Psoas muscle (tissue), 8 donors: Measurements from ENCODE around the gene KIF13A. TPM values are rescaled to one million over a fixed set of nuclear protein-coding genes. Genes with fewer than 3 reads are reported as not detected.
"Not testable (repeated sequence)": the region's sequence is repeated elsewhere in the genome, so short reads cannot be mapped to it uniquely, and the experiment has no call there.

Experiments used
- ATAC-seq, 4 donors: fragments of 200-7000 bp; cut with Tn5 transposase; one replicate each; pipeline ENCODE4 v1.9.1; 2020; ENCODE audit warnings: moderate library complexity in 3 of 4, mild to moderate bottlenecking in 2 of 4
- DNase-seq, 2 donors: peaks; one replicate each; pipeline ENCODE4 v3.0.0-alpha.2; 2020
- H3K27ac ChIP-seq: fragments of 200-600 bp; one replicate; pipeline ENCODE4 v1.8.0; 2022
- H3K27me3 ChIP-seq, 3 donors: fragments of 200-600 bp in 1 of 3; one replicate each; pipeline versions ENCODE4 v1.6.1 to v1.8.0; 2013 to 2022; ENCODE audit warnings: low read length in 2 of 3, mild to moderate bottlenecking in 2 of 3, moderate library complexity in 1 of 3; ENCODE audit not compliant: insufficient read depth in 3 of 3
- H3K36me3 ChIP-seq, 2 donors: fragments of 200-600 bp in 1 of 2; one replicate each; pipeline versions ENCODE4 v1.6.1 to v1.8.0; 2013 to 2022; ENCODE audit warnings: low read depth in 1 of 2, mild to moderate bottlenecking in 1 of 2, moderate library complexity in 1 of 2; ENCODE audit not compliant: insufficient read depth in 1 of 2
- H3K4me1 ChIP-seq: fragments of 200-600 bp; one replicate; pipeline ENCODE4 v1.8.0; 2022
- H3K4me3 ChIP-seq: fragments of 200-600 bp; one replicate; pipeline ENCODE4 v1.8.0; 2022; ENCODE audit warnings: mild to moderate bottlenecking
- H3K9me3 ChIP-seq: fragments of 200-600 bp; one replicate; pipeline ENCODE4 v1.8.0; 2022
- CTCF ChIP-seq: fragments of 200-600 bp; IDR thresholded peaks from one replicate; pipeline ENCODE4 v1.8.0; 2022; ENCODE audit warnings: antibody characterized with exemption
- WGBS, 3 donors: extraction: QIAGEN DNeasy Blood & Tissue Kit; methylation state at CpG; one replicate each; pipeline versions ENCODE4 v1.1.6 to v1.1.7; 2013; 5-methylcytosine and 5-hydroxymethylcytosine counted together
- intact Hi-C, 2 donors: fragments of 100-400 bp; cut with DNase I; formaldehyde crosslinking; loops; one replicate each; pipeline versions ENCODE4 v1.11.0 to v1.14.2; 2022
- polyA plus RNA-seq, 3 donors: library from polyadenylated mRNA; stranded (reverse); fragments of 200-250 nt; gene quantifications; one replicate each; pipeline ENCODE4 v1.2.3, GENCODE V29; 2013
- total RNA-seq, 4 donors: library from RNA; stranded (reverse); fragmentation: NEBNext Ultra II Directional in 2 of 4; extraction: Animal tissue kit (Norgen Biotek cat#: 25700) in 2 of 4; gene quantifications; one replicate each; pipeline versions ENCODE4 v1.2.1 to v1.2.4, GENCODE V29; 2021 to 2023
- donor health status: healthy with polysubstance abuse.
- donor health status: DM: no; HTN: no; CAD: no; lungs with moderate emphysema.
- donor health status: Bipolar disorder and iron deficiency.
- donor health status: healthy.
- donor health status: DM: yes; HTN: yes; CAD: no.
- donor health status: DM: no; HTN: no; CAD: no.
- donor health status: DM: no; HTN: no; CAD: no.
- donor health status: DM: yes; HTN: yes; CAD: no.

Gene KIF13A
- total and polyA plus RNA-seq, 7 donors = 17.0 to 80.2 (median 70.4) TPM

DNA sequence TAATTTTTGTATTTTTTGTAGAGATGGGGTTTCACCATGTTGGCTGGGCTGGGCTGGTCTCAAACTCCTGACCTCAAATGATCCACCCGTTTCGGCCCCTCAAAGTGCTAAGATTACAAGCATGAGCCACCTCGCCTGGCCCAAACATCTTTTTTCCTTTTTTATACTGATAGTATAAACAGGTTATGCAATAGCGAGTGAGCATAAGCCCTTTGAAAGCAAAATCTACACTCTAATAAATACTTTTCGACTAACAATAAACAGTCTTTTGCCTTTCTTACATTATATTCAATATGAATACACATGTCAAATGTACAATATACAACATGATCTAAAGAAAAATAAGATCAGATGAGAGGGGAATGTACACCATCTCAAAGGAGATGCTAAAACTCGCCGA, 38.7 kb downstream of the KIF13A start:
- no peak for TF ChIP-seq CTCF
- Histone ChIP-seq H3K4me1 (peaks cover 46% of the 10 kb centered on the region), H3K27ac (no peak overlapping the region), H3K4me3 (no peak overlapping the region), H3K9me3 (no peaks in the 10 kb centered on the region), H3K27me3 (no peaks in the 10 kb centered on the region), H3K36me3 (no peaks in the 10 kb centered on the region)
- 54 to 65% (median 56%) methylated on average over 7 of the region's 7 CpGs for WGBS, 3 donors
- intact Hi-C loops = no loop called here
- DNase-seq (no peak), ATAC-seq (no peak)

GRCh38 chr6:17947574-17947973, 39.9 kb downstream of the KIF13A start:
- H3K4me3 ChIP-seq, intact Hi-C loops, H3K9me3 ChIP-seq, ATAC-seq, H3K36me3 ChIP-seq, DNase-seq, H3K27me3 ChIP-seq: not testable (repeated sequence)
- 73 to 90% (median 74%) methylated on average over 7 of the region's 7 CpGs for WGBS, 3 donors
- H3K27ac ChIP-seq = peak overlapping the region; percentile 24
- peaks cover 49% of the 10 kb centered on the region for H3K4me1 ChIP-seq

DNA sequence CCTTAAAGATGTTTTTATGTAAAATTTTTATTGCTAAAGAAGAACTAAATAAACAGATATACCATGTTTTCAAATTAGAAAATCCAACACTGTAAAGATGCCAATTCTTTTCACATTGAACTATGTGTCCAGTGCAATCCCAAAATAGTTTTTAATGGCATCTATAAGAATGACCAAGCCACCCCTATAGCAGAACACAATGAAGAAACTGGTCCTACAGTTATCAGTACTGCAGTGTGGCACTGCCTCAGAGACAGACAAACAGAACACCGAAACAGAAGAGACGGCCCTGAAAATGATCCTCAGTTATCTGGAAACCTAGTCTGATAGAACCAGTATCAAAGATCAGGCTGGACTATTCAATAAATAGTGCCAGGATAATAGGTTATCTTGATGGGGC, 41.9 kb downstream of the KIF13A start:
- intact Hi-C loops = no loop called here

DNA sequence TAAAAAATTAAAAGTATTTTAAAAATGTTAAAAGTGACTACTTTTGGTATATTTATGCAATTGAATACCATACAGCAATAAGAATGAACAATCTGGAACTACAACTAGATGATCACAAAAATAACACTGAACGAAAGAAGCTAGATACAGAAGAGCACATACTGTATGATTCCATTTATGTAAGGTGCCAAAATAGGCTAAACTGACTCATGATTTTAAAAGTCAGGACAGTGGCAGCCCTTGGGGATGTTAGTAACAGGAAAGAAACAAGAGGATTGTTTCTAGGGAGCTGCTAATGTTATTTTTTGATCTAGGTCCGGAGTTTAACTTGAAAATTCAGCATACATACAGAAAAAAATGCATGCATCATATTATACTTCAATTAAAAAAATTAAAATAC, 42.3 kb downstream of the KIF13A start:
- Histone ChIP-seq H3K9me3 (no peaks in the 10 kb centered on the region), H3K4me3 (no peak overlapping the region), H3K36me3 (no peaks in the 10 kb centered on the region), H3K27ac (peak overlapping the region; percentile 43), H3K27me3 (no peaks in the 10 kb centered on the region), H3K4me1 (peaks cover 44% of the 10 kb centered on the region)
- intact Hi-C loops = no loop called here
- DNase-seq (no peak), ATAC-seq (peak; percentile 74 to 94 (median 84))
- no peak for TF ChIP-seq CTCF
- 21 to 36% (median 30%) methylated on average over 2 of the region's 2 CpGs for WGBS, 3 donors

More for the DNA sequence above, 41.9 kb downstream of the KIF13A start:
- H3K27ac ChIP-seq = no peak overlapping the region
- peaks cover 48% of the 10 kb centered on the region for H3K4me1 ChIP-seq
- H3K27me3 ChIP-seq = no peaks in the 10 kb centered on the region
- no peak for TF ChIP-seq CTCF
- no peaks in the 10 kb centered on the region for H3K9me3 ChIP-seq
- H3K4me3 ChIP-seq = no peak overlapping the region
- no peaks in the 10 kb centered on the region for H3K36me3 ChIP-seq
- DNase-seq (no peak), ATAC-seq (peak in 3 of 4 donors; percentile 25 to 41 (median 35))
- 40 to 79% (median 44%) methylated on average over 2 of the region's 2 CpGs for WGBS, 3 donors

DNA sequence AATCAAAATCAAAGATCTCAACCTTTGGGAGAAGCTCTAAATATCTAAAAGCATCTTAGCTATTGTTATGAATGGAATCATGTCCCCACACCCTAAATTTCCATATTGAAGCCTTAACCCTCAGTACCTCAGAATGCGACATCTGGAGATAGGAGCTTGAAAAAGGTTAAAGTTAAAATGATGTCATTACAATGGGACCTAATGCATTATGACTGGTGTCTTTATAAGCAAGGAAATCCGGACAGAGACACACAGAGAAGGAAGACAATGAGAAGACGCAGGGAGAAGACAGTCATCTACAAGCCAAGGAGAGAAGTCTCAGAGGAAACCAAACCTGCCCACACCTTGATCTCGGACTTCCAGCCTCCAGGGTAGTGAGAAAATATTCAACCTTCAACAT, 46.1 kb downstream of the KIF13A start:
- no peak overlapping the region for H3K27ac ChIP-seq
- intact Hi-C loops = no loop called here
- no peaks in the 10 kb centered on the region for H3K27me3 ChIP-seq
- ATAC-seq (no peak), DNase-seq (no peak)
- peaks cover 29% of the 10 kb centered on the region for H3K4me1 ChIP-seq
- WGBS, 3 donors = 86 to 97% (median 94%) methylated on average over 4 of the region's 4 CpGs
- TF ChIP-seq CTCF = no peak
- H3K36me3 ChIP-seq = no peaks in the 10 kb centered on the region
- H3K4me3 ChIP-seq = no peak overlapping the region
- no peaks in the 10 kb centered on the region for H3K9me3 ChIP-seq
